IMR-90 (cell line): ENCODE data around the gene HLA-DMB. TPM values are rescaled to one million over a fixed set of nuclear protein-coding genes. Genes with fewer than 3 reads are reported as not detected.

Experiments
- ATAC-seq: fragments of 200-7000 bp; cut with Tn5 transposase; 2 replicates; pipeline ENCODE4 v1.9.1; 2020; ENCODE audit warnings: low read depth, mild to moderate bottlenecking, moderate library complexity
- BruUV-seq: library from RNA; stranded (reverse); fragments of 400-500 nt; replicated peaks from 2 replicates; lab custom pipeline; 2021; lab: Mats Ljungman, UMichigan
- CTCF ChIA-PET: fragments of 300-600 bp; formaldehyde crosslinking; extraction: SDS; loops from one replicate; lab custom pipeline; 2021; ENCODE audit warnings: antibody characterized with exemption; lab: Yijun Ruan, JAX
- POLR2A ChIA-PET: fragments of 300-600 bp; sonication (Branson Sonifier 250); formaldehyde crosslinking; loops from one replicate; lab custom pipeline; 2022; ENCODE audit warnings: antibody characterized with exemption; ENCODE audit not compliant: unreplicated experiment; lab: Charles Lee
- DNase-seq: peaks from one replicate; pipeline ENCODE4 v3.0.0; 2013
- H2AFZ ChIP-seq: replicated peaks from 2 replicates; pipeline ENCODE3; 2013; ENCODE audit warnings: low read length, mild to moderate bottlenecking; ENCODE audit not compliant: poor library complexity
- H2AK5ac ChIP-seq: 2 replicates; pipeline ENCODE4 v1.6.1; 2013; ENCODE audit warnings: low read depth, low read length, inconsistent platforms
- H2AK9ac ChIP-seq: replicated peaks from 2 replicates; pipeline ENCODE3; 2013; ENCODE audit warnings: mild to moderate bottlenecking, low read depth, low read length, moderate library complexity; ENCODE audit not compliant: poor library complexity
- H2BK120ac ChIP-seq: 2 replicates; pipeline ENCODE4 v1.6.1; 2013; ENCODE audit warnings: low read depth, low read length, inconsistent platforms
- H2BK15ac ChIP-seq: 3 replicates; pipeline ENCODE4 v1.6.1; 2013; ENCODE audit warnings: low read depth, low read length, inconsistent platforms
- H2BK20ac ChIP-seq: 2 replicates; pipeline ENCODE4 v1.6.1; 2013; ENCODE audit warnings: low read depth, mild to moderate bottlenecking, inconsistent platforms, low read length, moderate library complexity
- H2BK5ac ChIP-seq: 2 replicates; pipeline ENCODE4 v1.6.1; 2013; ENCODE audit warnings: mild to moderate bottlenecking, low read depth, low read length, inconsistent platforms; ENCODE audit not compliant: poor library complexity, severe bottlenecking
- H3K14ac ChIP-seq: replicated peaks from 2 replicates; pipeline ENCODE4 v1.6.1; 2013; ENCODE audit warnings: low read depth, low read length, inconsistent platforms
- H3K18ac ChIP-seq: 2 replicates; pipeline ENCODE4 v1.6.1; 2013; ENCODE audit warnings: low read depth, low read length, control low read depth
- H3K23ac ChIP-seq: 2 replicates; pipeline ENCODE4 v1.6.1; 2013; ENCODE audit warnings: low read depth, low read length, inconsistent platforms
- H3K27ac ChIP-seq: 2 replicates; pipeline ENCODE4 v1.5.1; 2013; ENCODE audit warnings: mild to moderate bottlenecking, control low read depth, low read length; ENCODE audit not compliant: insufficient read depth
- H3K27me3 ChIP-seq: 2 replicates; pipeline ENCODE4 v1.6.1; 2013; ENCODE audit warnings: low read length; ENCODE audit not compliant: control insufficient read depth, insufficient read depth
- H3K36me3 ChIP-seq: 2 replicates; pipeline ENCODE4 v1.6.1; 2013; ENCODE audit warnings: low read length, mixed read lengths; ENCODE audit not compliant: control insufficient read depth, insufficient read depth
- H3K4ac ChIP-seq: 2 replicates; pipeline ENCODE4 v1.6.1; 2013; ENCODE audit warnings: low read depth, low read length, inconsistent platforms
- H3K4me1 ChIP-seq: 2 replicates; pipeline ENCODE4 v1.6.1; 2013; ENCODE audit warnings: low read length, mixed read lengths; ENCODE audit not compliant: control insufficient read depth, insufficient read depth
- H3K4me2 ChIP-seq: 2 replicates; pipeline ENCODE4 v1.6.1; 2013; ENCODE audit warnings: low read depth, mild to moderate bottlenecking, control low read depth, low read length, moderate library complexity
- H3K4me3 ChIP-seq: 2 replicates; pipeline ENCODE4 v1.5.1; 2013; ENCODE audit warnings: low read depth, mild to moderate bottlenecking, control low read depth, low read length, moderate library complexity; ENCODE audit not compliant: insufficient read depth
- H3K56ac ChIP-seq: 2 replicates; pipeline ENCODE4 v1.6.1; 2013; ENCODE audit warnings: low read length, inconsistent platforms; ENCODE audit not compliant: insufficient read depth; ENCODE audit errors: extremely low read depth
- H3K79me1 ChIP-seq, 2 experiments: 2 replicates each; pipeline ENCODE4 v1.6.1; 2013; ENCODE audit warnings: low read length in 2 of 2, inconsistent platforms in 1 of 2, low read depth in 1 of 2
- H3K9ac ChIP-seq: 2 replicates; pipeline ENCODE4 v1.6.1; 2013; ENCODE audit warnings: low read depth, low read length, control low read depth
- H3K9me1 ChIP-seq: 2 replicates; pipeline ENCODE4 v1.6.1; 2013; ENCODE audit warnings: low read length, inconsistent platforms; ENCODE audit not compliant: insufficient read depth
- H3K9me3 ChIP-seq: 2 replicates; pipeline ENCODE4 v1.6.1; 2013; ENCODE audit warnings: low read length; ENCODE audit not compliant: control insufficient read depth, insufficient read depth
- H4K20me1 ChIP-seq: 2 replicates; pipeline ENCODE4 v1.6.1; 2013; ENCODE audit warnings: low read length, inconsistent platforms; ENCODE audit not compliant: insufficient read depth
- H4K5ac ChIP-seq: 2 replicates; pipeline ENCODE4 v1.6.1; 2013; ENCODE audit warnings: mild to moderate bottlenecking, low read depth, low read length, control low read depth
- H4K8ac ChIP-seq, 2 experiments: 2 replicates each; pipeline ENCODE4 v1.6.1; 2013; ENCODE audit warnings: low read depth in 2 of 2, low read length in 2 of 2, control low read depth in 1 of 2, inconsistent platforms in 1 of 2
- H4K91ac ChIP-seq: 2 replicates; pipeline ENCODE4 v1.6.1; 2013; ENCODE audit warnings: low read depth, low read length, inconsistent platforms; ENCODE audit not compliant: insufficient read depth
- MXI1 ChIP-seq: IDR thresholded peaks from 2 replicates; pipeline ENCODE4 v1.6.1; 2012; ENCODE audit warnings: low read depth, mild to moderate bottlenecking, low read length, moderate library complexity, borderline replicate concordance
- RCOR1 ChIP-seq: IDR thresholded peaks from 2 replicates; pipeline ENCODE4 v1.6.1; 2012; ENCODE audit warnings: mild to moderate bottlenecking, low read length, improper control_type of control experiment; ENCODE audit not compliant: insufficient replicate concordance
- WGBS, 2 experiments: methylation state at CpG; one replicate each; pipeline versions ENCODE4 v1.1.5 to v1.1.7; 2013; ENCODE audit warnings: missing lambda C conversion rate in 2 of 2; ENCODE audit not compliant: insufficient read length in 1 of 2; ENCODE audit errors: extremely low coverage in 2 of 2; 5-methylcytosine and 5-hydroxymethylcytosine counted together
- dilution Hi-C: fragments of 300-500 bp; cut with HindIII; formaldehyde crosslinking; loops from one replicate; pipeline ENCODE4 v1.14.3; 2018; ENCODE audit warnings: low sequenced_read_pairs; ENCODE audit not compliant: unreplicated experiment
- in situ Hi-C: fragments of 300-500 bp; cut with MboI; formaldehyde crosslinking; loops from 3 replicates; pipeline ENCODE4 v1.14.3; 2019; ENCODE audit warnings: low sequenced_read_pairs, inconsistent platforms, mixed read lengths
- intact Hi-C: fragments of 100-400 bp; cut with micrococcal nuclease; formaldehyde crosslinking; loops from 2 replicates; pipeline ENCODE4 v1.10.0; 2022
- polyA plus RNA-seq, 3 experiments: library from polyadenylated mRNA; depleted of rRNA; stranded (reverse); fragments of >200 nt; gene quantifications; 2 replicates each; pipeline ENCODE4 v1.2.3, GENCODE V29; 2012; ENCODE audit warnings: low replicate concordance in 1 of 3
- total RNA-seq: library from RNA; depleted of rRNA; stranded (reverse); fragments of >200 nt; gene quantifications from 2 replicates; pipeline ENCODE4 v1.2.3, GENCODE V29; 2012

Gene HLA-DMB
- total and polyA plus RNA-seq, 2 of the 4 experiments (the other 2 are of a cell fraction) = 0.18 to 0.19 TPM

DNA sequence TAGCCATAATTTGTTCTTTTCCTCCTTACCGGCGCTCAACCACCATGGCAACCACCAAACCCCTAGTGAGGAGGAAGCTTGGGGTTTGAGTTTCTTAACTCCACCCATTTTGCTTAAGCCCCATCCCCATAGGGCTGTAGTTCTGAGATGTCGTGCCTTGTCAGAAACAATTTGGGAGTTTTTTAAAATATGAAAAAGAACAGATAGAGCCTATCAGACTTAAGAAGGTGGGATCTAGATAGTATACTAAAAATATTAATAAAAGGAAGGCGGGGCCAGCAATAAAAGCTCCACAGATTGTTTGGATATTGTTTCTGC is 33.1 kb upstream of the HLA-DMB start:
- Histone ChIP-seq H2AK9ac (no peak overlapping the region), H3K9me3 (no peaks in the 10 kb centered on the region), H2BK5ac (no peak overlapping the region), H4K5ac (no peak overlapping the region), H3K79me1 (peaks cover 27 to 51% of the 10 kb centered on the region in 2 experiments), H3K4me3 (peak overlapping the region; percentile 92), H3K9ac (peak overlapping the region; percentile 94), H2BK20ac (no peak overlapping the region), H3K23ac (peak overlapping the region; percentile 94), H4K8ac (no peak overlapping the region), H2AFZ (no peak overlapping the region), H3K4me2 (peak overlapping the region; percentile 92), H3K4me1 (peaks cover 8% of the 10 kb centered on the region), H2BK120ac (no peak overlapping the region), H4K20me1 (peaks cover 74% of the 10 kb centered on the region), H3K4ac (no peak overlapping the region), H3K9me1 (peaks cover 9% of the 10 kb centered on the region), H3K18ac (no peak overlapping the region), H4K91ac (no peak overlapping the region), H3K14ac (peak overlapping the region; percentile 54; the same call in 1 of the 2 replicates), H3K27ac (no peak overlapping the region), H2BK15ac (no peak overlapping the region), H2AK5ac (no peak overlapping the region), H3K36me3 (peaks cover 52% of the 10 kb centered on the region), H3K56ac (peak overlapping the region; percentile 64; the same call in 1 of the 2 replicates), H3K27me3 (no peaks in the 10 kb centered on the region)
- intact Hi-C loops (loop anchor here (5.0 kb wide), 1 partner anchor 787 kb away; no protein-coding TSS in a partner anchor), in situ Hi-C loops (loop anchor here (5.0 to 25.0 kb wide), 2 partner anchors 82 to 787 kb away; partner anchors contain the start of genes AGER, AGPAT1, GPSM3 and PBX2), dilution Hi-C loops (no loop called here)
- CTCF ChIA-PET = interaction anchor here (1.2 to 1.8 kb wide), 3 partner anchors 11 to 21 kb away, joined by 3 to 6 read pairs (median 4); partner anchors contain the start of gene HLA-DMA
- TF ChIP-seq MXI1 (peak; percentile 61; the same call in 1 of the 2 replicates), RCOR1 (no peak)
- DNase-seq (peak; percentile 66), ATAC-seq (no peak)
- BruUV-seq = no TSS peak
- no CpG with 5 or more reads among the region's 4 CpGs for WGBS, 2 experiments
- POLR2A ChIA-PET = interaction anchor here (0.5 to 1.7 kb wide), 4 partner anchors 10 to 69 kb away, joined by 3 to 13 read pairs (median 5); no protein-coding TSS in a partner anchor
